Vagina (tissue), 2 donors: ENCODE results near the gene IL17RE.

Source experiments
- POLR2AphosphoS5 ChIP-seq, 2 donors: sonication (generic); formaldehyde crosslinking; IDR thresholded peaks; one replicate each; pipeline ENCODE4 v1.9.0; 2017; ENCODE audit warnings: antibody characterized with exemption in 2 of 2, mild to moderate bottlenecking in 2 of 2, low read depth in 1 of 2; ENCODE audit not compliant: insufficient read depth in 1 of 2
- TF ChIP-seq, protein P1 (sequence below), 3 experiments: fragments of 450-650 bp in 2 of 3; fragments of 200-600 bp in 1 of 3; sonication (generic) in 1 of 3; IDR thresholded peaks; one replicate each; pipeline ENCODE4 v1.5.1; 2017 to 2019; ENCODE audit warnings: antibody characterized with exemption in 3 of 3, mild to moderate bottlenecking in 2 of 3, moderate library complexity in 2 of 3

DNA sequence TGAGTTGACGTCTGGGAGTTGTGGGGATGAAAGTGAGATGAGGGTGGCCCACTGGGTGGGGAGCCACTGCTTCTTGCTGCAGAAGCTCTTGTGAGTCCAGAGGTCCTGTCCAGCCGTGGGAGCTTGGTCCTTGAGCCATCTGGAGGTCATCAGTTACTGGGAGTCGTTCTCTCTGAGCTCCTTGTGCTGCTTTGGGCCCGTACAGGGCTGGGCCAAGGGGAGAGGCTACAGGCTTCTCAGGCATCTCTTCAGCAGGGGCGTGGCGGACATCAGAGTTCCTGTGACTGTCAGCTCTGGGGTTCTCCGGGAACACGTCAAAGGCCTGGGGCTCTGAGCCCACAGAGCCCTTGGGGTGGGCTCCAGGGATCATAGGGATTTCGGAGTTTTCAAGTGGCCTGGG, 47.0 kb downstream of the IL17RE start:
- TF ChIP-seq, protein P1, sequence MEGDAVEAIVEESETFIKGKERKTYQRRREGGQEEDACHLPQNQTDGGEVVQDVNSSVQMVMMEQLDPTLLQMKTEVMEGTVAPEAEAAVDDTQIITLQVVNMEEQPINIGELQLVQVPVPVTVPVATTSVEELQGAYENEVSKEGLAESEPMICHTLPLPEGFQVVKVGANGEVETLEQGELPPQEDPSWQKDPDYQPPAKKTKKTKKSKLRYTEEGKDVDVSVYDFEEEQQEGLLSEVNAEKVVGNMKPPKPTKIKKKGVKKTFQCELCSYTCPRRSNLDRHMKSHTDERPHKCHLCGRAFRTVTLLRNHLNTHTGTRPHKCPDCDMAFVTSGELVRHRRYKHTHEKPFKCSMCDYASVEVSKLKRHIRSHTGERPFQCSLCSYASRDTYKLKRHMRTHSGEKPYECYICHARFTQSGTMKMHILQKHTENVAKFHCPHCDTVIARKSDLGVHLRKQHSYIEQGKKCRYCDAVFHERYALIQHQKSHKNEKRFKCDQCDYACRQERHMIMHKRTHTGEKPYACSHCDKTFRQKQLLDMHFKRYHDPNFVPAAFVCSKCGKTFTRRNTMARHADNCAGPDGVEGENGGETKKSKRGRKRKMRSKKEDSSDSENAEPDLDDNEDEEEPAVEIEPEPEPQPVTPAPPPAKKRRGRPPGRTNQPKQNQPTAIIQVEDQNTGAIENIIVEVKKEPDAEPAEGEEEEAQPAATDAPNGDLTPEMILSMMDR (IDR thresholded peaks at IDR 0.05): no peak
- TF ChIP-seq POLR2AphosphoS5 (IDR thresholded peaks at IDR 0.05; ENCODE audit: insufficient read depth in 1 of 2, low read depth in 1 of 2): no peak
